HCT116 (cell line): ENCODE measurements around the gene PYY. TPM values are rescaled to one million over a fixed set of nuclear protein-coding genes. Genes with fewer than 3 reads are reported as not detected.

Experiments
- ATAC-seq: fragments of 200-7000 bp; cut with Tn5 transposase; 2 replicates; pipeline ENCODE4 v1.9.1; 2020; ENCODE audit warnings: mild to moderate bottlenecking, moderate library complexity
- BruUV-seq: library from RNA; stranded (reverse); fragments of 400-500 nt; replicated peaks from 2 replicates; lab custom pipeline; 2021; lab: Mats Ljungman, UMichigan
- CTCF ChIA-PET: fragments of 300-600 bp; sonication (Branson Sonifier 250); formaldehyde crosslinking; loops from one replicate; lab custom pipeline; 2021; ENCODE audit warnings: antibody characterized with exemption; lab: Charles Lee
- POLR2A ChIA-PET: fragments of 300-600, 350-600 bp; sonication (Branson Sonifier 250); formaldehyde crosslinking; loops from one replicate; lab custom pipeline; 2021; ENCODE audit warnings: antibody characterized with exemption; lab: Charles Lee
- RAD21 ChIA-PET, 2 experiments: fragments of 300-600 bp; sonication (Branson Sonifier 250); formaldehyde crosslinking; loops; one replicate each; lab custom pipeline; 2023; ENCODE audit warnings: low total read pairs in 2 of 2; ENCODE audit not compliant: uncharacterized antibody in 2 of 2, unreplicated experiment in 2 of 2, low non-redundant PET in 1 of 2; lab: Charles Lee
- DNase-seq: peaks from one replicate; pipeline ENCODE4 v3.0.0-alpha.2; 2010; ENCODE audit warnings: low read depth, low spot score
- H2AFZ ChIP-seq: fragments of 200-600 bp; shearing (Covaris generic), sonication (generic); 2 replicates; pipeline ENCODE4 v1.6.1; 2017; ENCODE audit warnings: low read depth, mixed run types, mixed read lengths, antibody characterized with exemption, low read length; ENCODE audit not compliant: poor library complexity, severe bottlenecking
- H3K27ac ChIP-seq: 2 replicates; pipeline ENCODE4 v1.5.1; 2012; ENCODE audit warnings: low read depth, low read length
- H3K27me3 ChIP-seq: fragments of 200-600 bp; sonication (generic); 2 replicates; pipeline ENCODE4 v1.6.1; 2016; ENCODE audit warnings: mixed run types, low read length, mixed read lengths; ENCODE audit not compliant: insufficient read depth
- H3K36me3 ChIP-seq, 2 experiments: fragments of 200-500 bp in 1 of 2; fragments of 200-600 bp in 1 of 2; sonication (Bioruptor generic) in 1 of 2; sonication (generic) in 1 of 2; 2 replicates each; pipeline versions ENCODE4 v1.5.1 to v1.6.1; 2014 to 2016; ENCODE audit warnings: low read length in 2 of 2, inconsistent platforms in 1 of 2, mixed read lengths in 1 of 2, mixed run types in 1 of 2; ENCODE audit not compliant: insufficient read depth in 2 of 2, control insufficient read depth in 1 of 2
- H3K4me1 ChIP-seq, 2 experiments: fragments of 200-600 bp in 1 of 2; sonication (generic) in 1 of 2; 2 replicates each; pipeline versions ENCODE4 v1.5.1 to v1.6.1; 2012 to 2017; ENCODE audit warnings: low read length in 2 of 2, inconsistent platforms in 1 of 2, mild to moderate bottlenecking in 1 of 2, mixed read lengths in 1 of 2, mixed run types in 1 of 2, moderate library complexity in 1 of 2; ENCODE audit not compliant: insufficient read depth in 2 of 2, control insufficient read depth in 1 of 2
- H3K4me2 ChIP-seq: fragments of 200-600 bp; sonication (generic); 2 replicates; pipeline ENCODE4 v1.6.1; 2017; ENCODE audit warnings: mixed run types, low read length, mixed read lengths
- H3K4me3 ChIP-seq, 2 experiments: fragments of 200-600 bp in 1 of 2; sonication (generic) in 1 of 2; replicated peaks in 1 of 2; 2 replicates each; pipeline ENCODE4 v1.5.1; 2011 to 2016; ENCODE audit warnings: low read length in 2 of 2, control low read depth in 1 of 2, low read depth in 1 of 2, mild to moderate bottlenecking in 1 of 2, mixed read lengths in 1 of 2, mixed run types in 1 of 2
- H3K79me2 ChIP-seq: fragments of 200-600 bp; sonication (generic); 2 replicates; pipeline ENCODE4 v1.6.1; 2017; ENCODE audit warnings: mild to moderate bottlenecking, mixed run types, low read length, moderate library complexity, mixed read lengths; ENCODE audit not compliant: insufficient read depth
- H3K9ac ChIP-seq: fragments of 200-600 bp; sonication (generic); 2 replicates; pipeline ENCODE4 v1.6.1; 2016; ENCODE audit warnings: low read length, mixed read lengths
- H3K9me2 ChIP-seq: fragments of 200-600 bp; sonication (generic), shearing (Covaris generic); 2 replicates; pipeline ENCODE4 v1.6.1; 2017; ENCODE audit warnings: mixed run types, mild to moderate bottlenecking, moderate library complexity; ENCODE audit not compliant: insufficient read depth
- H3K9me3 ChIP-seq, 2 experiments: fragments of 200-500 bp in 1 of 2; fragments of 200-600 bp in 1 of 2; sonication (Bioruptor generic) in 1 of 2; sonication (generic) in 1 of 2; 2 replicates each; pipeline ENCODE4 v1.6.1; 2014 to 2017; ENCODE audit warnings: low read length in 2 of 2, mixed read lengths in 2 of 2, inconsistent platforms in 1 of 2, low read depth in 1 of 2, mild to moderate bottlenecking in 1 of 2, mixed run types in 1 of 2, moderate library complexity in 1 of 2; ENCODE audit not compliant: control insufficient read depth in 1 of 2, insufficient read depth in 1 of 2
- H4K20me1 ChIP-seq: fragments of 200-600 bp; sonication (generic), shearing (Covaris generic); 2 replicates; pipeline ENCODE4 v1.6.1; 2017; ENCODE audit warnings: mixed run types, mild to moderate bottlenecking, moderate library complexity; ENCODE audit not compliant: insufficient read depth
- ATF3 ChIP-seq: IDR thresholded peaks from 2 replicates; pipeline ENCODE4 v1.6.1; 2012
- CBX3 ChIP-seq: IDR thresholded peaks from 2 replicates; pipeline ENCODE4 v1.6.1; 2012; ENCODE audit warnings: low read depth
- CTCF ChIP-seq, 3 experiments: fragments of 200-600 bp in 1 of 3; sonication (generic) in 1 of 3; IDR thresholded peaks in 2 of 3; conservative IDR thresholded peaks in 1 of 3; 2 replicates each; pipeline ENCODE4 v1.5.1; 2012 to 2017; ENCODE audit warnings: low read depth in 2 of 3, low read length in 2 of 3, antibody characterized with exemption in 1 of 3, borderline replicate concordance in 1 of 3, control low read depth in 1 of 3, mild to moderate bottlenecking in 1 of 3, mixed read lengths in 1 of 3, mixed run types in 1 of 3, moderate library complexity in 1 of 3; ENCODE audit not compliant: insufficient read depth in 1 of 3
- EGR1 ChIP-seq: IDR thresholded peaks from 2 replicates; pipeline ENCODE4 v1.6.1; 2012; ENCODE audit warnings: low read depth
- ELF1 ChIP-seq: IDR thresholded peaks from 2 replicates; pipeline ENCODE4 v1.6.1; 2012; ENCODE audit warnings: low read depth, borderline replicate concordance
- EZH2 ChIP-seq: fragments of 200-600 bp; sonication (generic); IDR thresholded peaks from 2 replicates; pipeline ENCODE4 v1.6.1; 2017; ENCODE audit warnings: antibody characterized with exemption, mixed run types
- EZH2phosphoT487 ChIP-seq: fragments of 200-600 bp; IDR thresholded peaks from 2 replicates; pipeline ENCODE4 v1.6.1; 2018; ENCODE audit warnings: antibody characterized with exemption, borderline replicate concordance
- JUND ChIP-seq: IDR thresholded peaks from 2 replicates; pipeline ENCODE4 v1.6.1; 2012
- MAX ChIP-seq: IDR thresholded peaks from 2 replicates; pipeline ENCODE4 v1.6.1; 2012
- POLR2A ChIP-seq: IDR thresholded peaks from 2 replicates; pipeline ENCODE4 v1.7.0; 2011; ENCODE audit warnings: borderline replicate concordance; ENCODE audit not compliant: insufficient read depth, insufficient read length; ENCODE audit errors: extremely low read depth
- POLR2AphosphoS5 ChIP-seq: IDR thresholded peaks from 2 replicates; pipeline ENCODE4 v1.6.1; 2011; ENCODE audit warnings: mild to moderate bottlenecking, low read depth, low read length, moderate library complexity
- RAD21 ChIP-seq: IDR thresholded peaks from 2 replicates; pipeline ENCODE4 v1.6.1; 2012; ENCODE audit warnings: low read depth, mild to moderate bottlenecking
- REST ChIP-seq: IDR thresholded peaks from 2 replicates; pipeline ENCODE4 v1.6.1; 2012; ENCODE audit warnings: low read depth
- SIN3A ChIP-seq: IDR thresholded peaks from 2 replicates; pipeline ENCODE4 v1.6.1; 2012; ENCODE audit warnings: low read depth
- SP1 ChIP-seq: IDR thresholded peaks from 2 replicates; pipeline ENCODE4 v1.6.1; 2012; ENCODE audit warnings: low read depth
- SRF ChIP-seq: IDR thresholded peaks from 2 replicates; pipeline ENCODE4 v1.6.1; 2012; ENCODE audit warnings: low read depth
- TCF7L2 ChIP-seq: IDR thresholded peaks from 2 replicates; pipeline ENCODE4 v1.7.0; 2011; ENCODE audit warnings: borderline replicate concordance, inconsistent platforms; ENCODE audit not compliant: insufficient read depth, insufficient read length; ENCODE audit errors: extremely low read depth
- ZBTB33 ChIP-seq: IDR thresholded peaks from 2 replicates; pipeline ENCODE4 v1.6.1; 2011; ENCODE audit warnings: mild to moderate bottlenecking, low read length, moderate library complexity; ENCODE audit not compliant: insufficient replicate concordance; ENCODE audit errors: extremely low read depth
- ZFX ChIP-seq: fragments of 450-650 bp; IDR thresholded peaks from 2 replicates; pipeline ENCODE4 v1.6.1; 2017
- ZNF274 ChIP-seq: fragments of 200-500 bp; sonication (Bioruptor generic); IDR thresholded peaks from 2 replicates; pipeline ENCODE4 v1.6.1; 2014; ENCODE audit warnings: mild to moderate bottlenecking, low read depth, low read length, inconsistent platforms
- intact Hi-C: fragments of 100-400 bp; cut with micrococcal nuclease; formaldehyde crosslinking; loops from 2 replicates; pipeline ENCODE4 v1.10.0; 2022
- total RNA-seq: library from RNA; stranded (reverse); gene quantifications from one replicate; pipeline ENCODE4 v1.2.1, GENCODE V29; 2021; ENCODE audit not compliant: unreplicated experiment

PYY gene
- total RNA-seq, 1 experiment from 2014 or later, result 0.52 TPM

- BruUV-seq, result no TSS peak
- intact Hi-C loops, result no loop called here
- Histone ChIP-seq H3K9me3 (no peaks in the 10 kb centered on the region), H4K20me1 (no peaks in the 10 kb centered on the region), H3K4me3 (no peak overlapping the region), H2AFZ (no peak overlapping the region), H3K79me2 (no peaks in the 10 kb centered on the region), H3K9me2 (no peaks in the 10 kb centered on the region), H3K27me3 (no peaks in the 10 kb centered on the region), H3K4me1 (peaks cover 0 to 3% of the 10 kb centered on the region in 2 experiments; a peak in 2 of 4 replicates), H3K36me3 (no peaks in the 10 kb centered on the region), H3K9ac (no peak overlapping the region), H3K27ac (no peak overlapping the region), H3K4me2 (no peak overlapping the region)
- RAD21 ChIA-PET, result no interaction called here
- no peak for TF ChIP-seq ZBTB33
- TF ChIP-seq EZH2, result no peak
- no peak for TF ChIP-seq EZH2phosphoT487
- TF ChIP-seq ATF3, result no peak
- no peak for TF ChIP-seq JUND
- no peak for TF ChIP-seq SIN3A
- TF ChIP-seq ELF1, result no peak
- no peak for TF ChIP-seq POLR2A
- TF ChIP-seq CTCF (IDR thresholded peaks at IDR 0.05 in 2 of 3, conservative IDR thresholded peaks at IDR 0.05 in 1 of 3; ENCODE audit: borderline replicate concordance in 1 of 3, insufficient read depth in 1 of 3, low read depth in 2 of 3, low read length in 2 of 3), result no peak
- no peak for TF ChIP-seq TCF7L2
- TF ChIP-seq CBX3, result no peak
- TF ChIP-seq SRF, result no peak
- TF ChIP-seq RAD21, result no peak
- no peak for TF ChIP-seq MAX
- no peak for TF ChIP-seq SP1
- TF ChIP-seq POLR2AphosphoS5, result no peak
- TF ChIP-seq ZFX, result no peak
- TF ChIP-seq ZNF274, result no peak
- no peak for TF ChIP-seq EGR1
- no peak for TF ChIP-seq REST
- POLR2A ChIA-PET, result no interaction called here
- ATAC-seq (no peak), DNase-seq (no peak)
- CTCF ChIA-PET, result interaction anchor here (1.7 kb wide), 1 partner anchor 11 kb away, joined by 5 read pairs; no protein-coding TSS in a partner anchor
Measured at GRCh38 chr17:43932923-43933322, 20.8 kb downstream of the PYY start.
